K562 (cell line): ENCODE results near the gene SHROOM3. TPM values are rescaled to one million over a fixed set of nuclear protein-coding genes. Genes with fewer than 3 reads are reported as not detected.

ENCODE experiments used
- ATAC-seq: fragments of 200-7000 bp; cut with Tn5 transposase; 3 replicates; pipeline ENCODE4 v1.9.1; 2020; ENCODE audit warnings: moderate library complexity
- BruUV-seq: library from RNA; stranded (reverse); fragments of 400-500 nt; replicated peaks from 2 replicates; lab custom pipeline; 2021; lab: Mats Ljungman, UMichigan
- CTCF ChIA-PET: fragments of 300-600 bp; formaldehyde crosslinking; extraction: SDS; loops from one replicate; lab custom pipeline; 2021; ENCODE audit warnings: low intra/inter-chr PET ratio; lab: Yijun Ruan, JAX
- POLR2A ChIA-PET: fragments of 300-600, 350-650 bp; sonication (Branson Sonifier 250); formaldehyde crosslinking; extraction: SDS; loops from one replicate; lab custom pipeline; 2021; ENCODE audit warnings: antibody characterized with exemption, inconsistent platforms; lab: Yijun Ruan, JAX
- DNase-seq, 4 experiments: peaks; one replicate each; pipeline versions ENCODE4 v3.0.0 to v3.0.0-alpha.2; 2011 to 2018; ENCODE audit warnings: low spot score in 3 of 4, mixed read lengths in 3 of 4; ENCODE audit errors: extremely low read depth in 1 of 4
- FAIRE-seq: peaks from 2 replicates; lab custom pipeline; 2011; peaks lifted over from hg19 to GRCh38; lab: Jason Lieb, UNC
- H2AFZ ChIP-seq: 2 replicates; pipeline ENCODE4 v1.6.0; 2011; ENCODE audit warnings: low read depth, low read length, control low read depth, inconsistent platforms
- H3K27ac ChIP-seq: fragments of 200-600 bp; 3 replicates; pipeline ENCODE4 v1.8.0; 2011; ENCODE audit warnings: low read depth, mild to moderate bottlenecking, control low read depth, inconsistent platforms, low read length, moderate library complexity, mixed read lengths; ENCODE audit errors: extremely low read depth
- H3K27me3 ChIP-seq, 2 experiments: fragments of 300-600 bp in 1 of 2; 2 replicates in 1 of 2; 3 replicates in 1 of 2; pipeline versions ENCODE4 v1.6.0 to v1.8.0; 2011; ENCODE audit warnings: inconsistent platforms in 2 of 2, low read length in 2 of 2, mild to moderate bottlenecking in 1 of 2, mixed read lengths in 1 of 2, moderate library complexity in 1 of 2; ENCODE audit not compliant: control insufficient read depth in 2 of 2, insufficient read depth in 2 of 2
- H3K36me3 ChIP-seq: fragments of 300-600 bp; 3 replicates; pipeline ENCODE4 v1.8.0; 2011; ENCODE audit warnings: mild to moderate bottlenecking, low read length, inconsistent platforms; ENCODE audit not compliant: control insufficient read depth, insufficient read depth
- H3K4me1 ChIP-seq, 2 experiments: fragments of 200-600 bp in 1 of 2; replicated peaks in 1 of 2; 2 replicates in 1 of 2; 3 replicates in 1 of 2; pipeline versions ENCODE4 v1.5.1 to v1.8.0; 2011; ENCODE audit warnings: inconsistent platforms in 2 of 2, low read length in 2 of 2, mild to moderate bottlenecking in 1 of 2, mixed read lengths in 1 of 2, moderate library complexity in 1 of 2; ENCODE audit not compliant: control insufficient read depth in 2 of 2, insufficient read depth in 2 of 2
- H3K4me2 ChIP-seq: 2 replicates; pipeline ENCODE4 v1.6.1; 2011; ENCODE audit warnings: low read length, control low read depth, inconsistent platforms, mixed read lengths; ENCODE audit not compliant: insufficient read depth
- H3K4me3 ChIP-seq: fragments of 200-600 bp; sonication (generic), shearing (Covaris generic); 2 replicates; pipeline ENCODE4 v1.5.1; 2016; ENCODE audit warnings: control low read depth, inconsistent platforms
- H3K79me2 ChIP-seq: fragments of 200-600 bp; 3 replicates; pipeline ENCODE4 v1.8.0; 2011; ENCODE audit warnings: low read length, inconsistent platforms; ENCODE audit not compliant: control insufficient read depth, insufficient read depth
- H3K9ac ChIP-seq, 2 experiments: 2 replicates each; pipeline versions ENCODE4 v1.6.0 to v1.6.1; 2011; ENCODE audit warnings: low read depth in 2 of 2, low read length in 2 of 2, control low read depth in 1 of 2, inconsistent platforms in 1 of 2, mild to moderate bottlenecking in 1 of 2, mixed read lengths in 1 of 2; ENCODE audit not compliant: insufficient read depth in 1 of 2
- H3K9me1 ChIP-seq: one replicate; pipeline ENCODE4 v1.6.0; 2011; ENCODE audit warnings: inconsistent platforms, mild to moderate bottlenecking, low read length, moderate library complexity; ENCODE audit not compliant: control insufficient read depth, insufficient read depth
- H3K9me3 ChIP-seq: replicated peaks from 2 replicates; pipeline ENCODE4 v1.5.1; 2011; ENCODE audit warnings: low read depth, low read length, inconsistent platforms; ENCODE audit not compliant: control insufficient read depth, insufficient read depth
- H4K20me1 ChIP-seq: replicated peaks from 2 replicates; pipeline ENCODE4 v1.6.1; 2011; ENCODE audit warnings: low read length, inconsistent platforms, mixed read lengths; ENCODE audit not compliant: control insufficient read depth, insufficient read depth
- ELF1 ChIP-seq: fragments of 200-800 bp; sonication (Bioruptor generic); IDR thresholded peaks from 2 replicates; pipeline ENCODE4 v1.6.1; 2016; ENCODE audit warnings: missing genetic modification characterization, missing compliant biosample characterization
- ETV1 ChIP-seq: fragments of 450-650 bp; conservative IDR thresholded peaks from 2 replicates; pipeline ENCODE4 v1.6.1; 2016; ENCODE audit warnings: missing genetic modification characterization, control low read depth, low read depth, missing compliant biosample characterization
- GATA2 ChIP-seq: sonication (generic); formaldehyde crosslinking; IDR thresholded peaks from 2 replicates; pipeline ENCODE4 v1.4.0; 2020; ENCODE audit warnings: mild to moderate bottlenecking, missing genetic modification reagents
- MCM2 ChIP-seq: fragments of 450-650 bp; IDR thresholded peaks from 2 replicates; pipeline ENCODE4 v1.6.1; 2017; ENCODE audit warnings: low read depth, mild to moderate bottlenecking
- MXI1 ChIP-seq: IDR thresholded peaks from 2 replicates; pipeline ENCODE4 v1.6.1; 2011; ENCODE audit warnings: low read depth, mild to moderate bottlenecking, improper control_type of control experiment, low read length
- PTRF ChIP-seq: fragments of 450-650 bp; IDR thresholded peaks from 2 replicates; pipeline ENCODE4 v1.6.1; 2016; ENCODE audit warnings: mild to moderate bottlenecking, missing genetic modification characterization, missing compliant biosample characterization
- ZBTB1 ChIP-seq: sonication (generic); formaldehyde crosslinking; IDR thresholded peaks from 2 replicates; pipeline ENCODE4 v1.8.1; 2023; ENCODE audit warnings: missing genetic modification reagents, low read depth, mild to moderate bottlenecking, borderline replicate concordance
- ZNF197 ChIP-seq: fragments of 200-800 bp; sonication (Bioruptor generic); IDR thresholded peaks from 2 replicates; pipeline ENCODE4 v1.6.1; 2016; ENCODE audit warnings: low read depth, missing genetic modification characterization, missing compliant biosample characterization
- ZNF561 ChIP-seq: fragments of 450-650 bp; formaldehyde crosslinking; conservative IDR thresholded peaks from 2 replicates; pipeline ENCODE4 v1.4.0; 2020; ENCODE audit warnings: mild to moderate bottlenecking, moderate library complexity
- ZNF695 ChIP-seq: fragments of 450-650 bp; formaldehyde crosslinking; IDR thresholded peaks from 2 replicates; pipeline ENCODE4 v1.4.0; 2020; ENCODE audit warnings: mild to moderate bottlenecking, moderate library complexity
- WGBS: fragments of 100-300 bp; shearing (Covaris generic); methylation state at CpG from one replicate; pipeline ENCODE4 v1.1.6; 2016; ENCODE audit warnings: low coverage, mixed read lengths; ENCODE audit not compliant: insufficient coverage; ENCODE audit errors: missing lambda C conversion rate; 5-methylcytosine and 5-hydroxymethylcytosine counted together
- in situ Hi-C: fragments of 300-500 bp; cut with MboI; formaldehyde crosslinking; loops from 4 replicates; pipeline ENCODE4 v1.15.0; 2018; ENCODE audit warnings: inconsistent platforms, mixed read lengths
- intact Hi-C: fragments of 100-400 bp; cut with micrococcal nuclease; formaldehyde crosslinking; loops from 2 replicates; pipeline ENCODE4 v1.14.2; 2022
- polyA plus RNA-seq, 8 experiments: library from polyadenylated mRNA; depleted of rRNA in 4 of 8; stranded (reverse) in 5 of 8; unstranded in 3 of 8; fragments of >200 nt; fragmentation: Nextera tagmentation in 2 of 8; fragmentation: Illumina TruSeq in 1 of 8; extraction: Ambion mirVana in 2 of 8; extraction: Trizol in 1 of 8; gene quantifications; 2 replicates each; pipeline versions ENCODE4 v1.2.1 to v1.2.3, GENCODE V29; 2011 to 2014; ENCODE audit warnings: inconsistent platforms in 1 of 8, missing spikeins in 1 of 8
- total RNA-seq, 7 experiments: library from RNA; depleted of rRNA in 6 of 7; stranded (reverse); fragments of >200 nt in 6 of 7; fragmentation: Illumina TruSeq in 2 of 7; extraction: Trizol in 2 of 7; gene quantifications; 2 replicates each; pipeline versions ENCODE4 v1.2.1 to v1.2.3, GENCODE V29; 2011 to 2021; ENCODE audit warnings: low replicate concordance in 1 of 7
- TF ChIP-seq, protein P1 (sequence below): IDR thresholded peaks from 3 replicates; pipeline ENCODE4 v1.6.1; 2011; ENCODE audit warnings: borderline replicate concordance, mild to moderate bottlenecking, moderate library complexity; ENCODE audit not compliant: insufficient read length; ENCODE audit errors: extremely low read depth

SHROOM3 gene
- total and polyA plus RNA-seq, 9 of the 15 experiments (the other 6 are each of a cell fraction or from before 2014, with no cell fraction given), result 0.01 to 0.07 TPM; not detected in 7

DNA sequence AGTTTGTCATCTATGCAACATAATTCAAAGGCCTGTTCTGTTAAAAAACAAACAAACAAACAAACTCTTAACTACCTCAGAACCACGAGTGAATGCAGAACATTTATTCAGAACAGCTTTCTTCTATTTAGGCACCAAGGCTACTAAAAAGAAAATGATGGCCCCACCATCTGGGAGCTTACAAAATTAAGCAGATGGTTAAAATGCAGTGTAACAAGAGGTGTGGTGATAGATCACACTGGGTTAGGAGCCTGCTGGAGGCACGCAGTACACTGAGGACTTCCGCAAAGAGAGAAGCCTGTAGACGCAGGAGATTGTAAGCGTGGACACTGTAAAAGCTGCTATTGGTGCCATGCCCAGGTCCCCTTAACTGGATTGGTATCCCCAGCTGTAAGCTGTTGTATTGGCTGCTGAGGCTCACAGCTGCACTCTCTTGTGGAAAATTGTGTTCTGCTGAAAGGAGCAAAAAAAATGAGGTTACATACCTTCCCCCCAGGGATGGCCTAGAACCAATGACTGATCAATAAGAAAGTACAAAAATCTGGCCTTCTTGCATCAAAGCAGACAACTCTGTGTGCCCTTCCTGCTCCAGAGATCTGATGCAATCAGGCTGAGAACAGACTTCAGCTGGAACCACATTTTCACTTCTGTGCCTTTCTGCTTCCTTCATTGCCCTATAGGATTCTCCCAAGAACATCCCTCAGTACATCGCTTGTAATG, 60.0 kb downstream of the SHROOM3 start:
- POLR2A ChIA-PET, result no interaction called here
- intact Hi-C loops, result loop anchor here (5.0 kb wide), 1 partner anchor 498 kb away; no protein-coding TSS in a partner anchor
- 0% methylated on average over 6 of the region's 6 CpGs for WGBS
- BruUV-seq, result no TSS peak
- no peak overlapping the region for H3K4me2 ChIP-seq
- H3K9ac ChIP-seq, result no peak overlapping the region
- no peak overlapping the region for H3K4me3 ChIP-seq
- H3K36me3 ChIP-seq, result no peaks in the 10 kb centered on the region
- H3K27me3 ChIP-seq, result peaks cover 5 to 11% of the 10 kb centered on the region in 2 experiments; a peak in 3 of 5 replicates
- H4K20me1 ChIP-seq, result no peaks in the 10 kb centered on the region; the same call in 1 of the 2 replicates
- H3K79me2 ChIP-seq, result no peaks in the 10 kb centered on the region
- no peaks in the 10 kb centered on the region for H3K9me3 ChIP-seq
- DNase-seq, result no peak
- H2AFZ ChIP-seq, result no peak overlapping the region
- ATAC-seq, result no peak
- CTCF ChIA-PET, result no interaction called here
- H3K27ac ChIP-seq, result no peak overlapping the region
- in situ Hi-C loops, result no loop called here
- H3K9me1 ChIP-seq, result no peaks in the 10 kb centered on the region
- FAIRE-seq, result no peak
- H3K4me1 ChIP-seq, result no peaks in the 10 kb centered on the region
- TF ChIP-seq MCM2, result no peak
- TF ChIP-seq GATA2 (CRISPR knock-in tag), result no peak
- no peak for TF ChIP-seq PTRF (tag)
- TF ChIP-seq ZNF561, result no peak
- no peak for TF ChIP-seq ZBTB1
- no peak for TF ChIP-seq ELF1 (tag)
- no peak for TF ChIP-seq MXI1
- no peak for TF ChIP-seq ETV1 (tag)
- TF ChIP-seq ZNF197, result no peak
- TF ChIP-seq ZNF695 (CRISPR knock-in tag), result no peak
- TF ChIP-seq, protein P1, sequence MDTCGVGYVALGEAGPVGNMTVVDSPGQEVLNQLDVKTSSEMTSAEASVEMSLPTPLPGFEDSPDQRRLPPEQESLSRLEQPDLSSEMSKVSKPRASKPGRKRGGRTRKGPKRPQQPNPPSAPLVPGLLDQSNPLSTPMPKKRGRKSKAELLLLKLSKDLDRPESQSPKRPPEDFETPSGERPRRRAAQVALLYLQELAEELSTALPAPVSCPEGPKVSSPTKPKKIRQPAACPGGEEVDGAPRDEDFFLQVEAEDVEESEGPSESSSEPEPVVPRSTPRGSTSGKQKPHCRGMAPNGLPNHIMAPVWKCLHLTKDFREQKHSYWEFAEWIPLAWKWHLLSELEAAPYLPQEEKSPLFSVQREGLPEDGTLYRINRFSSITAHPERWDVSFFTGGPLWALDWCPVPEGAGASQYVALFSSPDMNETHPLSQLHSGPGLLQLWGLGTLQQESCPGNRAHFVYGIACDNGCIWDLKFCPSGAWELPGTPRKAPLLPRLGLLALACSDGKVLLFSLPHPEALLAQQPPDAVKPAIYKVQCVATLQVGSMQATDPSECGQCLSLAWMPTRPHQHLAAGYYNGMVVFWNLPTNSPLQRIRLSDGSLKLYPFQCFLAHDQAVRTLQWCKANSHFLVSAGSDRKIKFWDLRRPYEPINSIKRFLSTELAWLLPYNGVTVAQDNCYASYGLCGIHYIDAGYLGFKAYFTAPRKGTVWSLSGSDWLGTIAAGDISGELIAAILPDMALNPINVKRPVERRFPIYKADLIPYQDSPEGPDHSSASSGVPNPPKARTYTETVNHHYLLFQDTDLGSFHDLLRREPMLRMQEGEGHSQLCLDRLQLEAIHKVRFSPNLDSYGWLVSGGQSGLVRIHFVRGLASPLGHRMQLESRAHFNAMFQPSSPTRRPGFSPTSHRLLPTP, result no peak
